ENCODE data around the gene PAX2. TPM values are rescaled to one million over a fixed set of nuclear protein-coding genes. Genes with fewer than 3 reads are reported as not detected.
"Not testable (repeated sequence)": the region's sequence is repeated elsewhere in the genome, so short reads cannot be mapped to it uniquely, and the experiment has no call there.

PAX2 gene
- 1.7 TPM for polyA plus RNA-seq (2013, experiment 1 of 2)
- polyA plus RNA-seq (2013, experiment 2 of 2): 1.0 TPM

- WGBS, 2 experiments (ENCODE audit: insufficient coverage in 2 of 2): 0% methylated on average over 26 to 48 of the region's 75 CpGs
- Histone ChIP-seq H3K9me3 (ENCODE audit: control insufficient read depth, low read length) (no peaks in the 10 kb centered on the region), H3K36me3 (ENCODE audit: control insufficient read depth, insufficient read depth, low read length) (no peaks in the 10 kb centered on the region), H3K4me3 (ENCODE audit: extremely low read depth, insufficient read depth, low read length, poor library complexity, severe bottlenecking) (peak within 1 kb of the TSS; percentile 26), H3K27ac (ENCODE audit: low read depth, low read length, severe bottlenecking) (no peak within 1 kb of the TSS), H3K4me1 (ENCODE audit: control insufficient read depth, insufficient read depth, low read length, poor library complexity, severe bottlenecking) (peaks cover 29% of the 10 kb centered on the region)
Measured at GRCh38 chr10:100744987-100745881, at the start of gene PAX2. Gene PAX2 (plus strand): TSS chr10:100745582. CDS start chr10:100746261, 679 bp downstream.

- WGBS, 2 experiments (ENCODE audit: insufficient coverage in 2 of 2): 82 to 92% methylated on average over 1 to 2 of the region's 2 CpGs
- H3K27ac ChIP-seq (ENCODE audit: low read depth, low read length, severe bottlenecking): no peak overlapping the region
- no peaks in the 10 kb centered on the region for H3K36me3 ChIP-seq (ENCODE audit: control insufficient read depth, insufficient read depth, low read length)
- no peaks in the 10 kb centered on the region for H3K4me1 ChIP-seq (ENCODE audit: control insufficient read depth, insufficient read depth, low read length, poor library complexity, severe bottlenecking)
- H3K9me3 ChIP-seq (ENCODE audit: control insufficient read depth, low read length): no peaks in the 10 kb centered on the region
- no peak overlapping the region for H3K4me3 ChIP-seq (ENCODE audit: extremely low read depth, insufficient read depth, low read length, poor library complexity, severe bottlenecking)
Measured at GRCh38 chr10:100696477-100696901, 48.9 kb upstream of the PAX2 start.

GRCh38 chr10:100697070-100697469, 48.3 kb upstream of the PAX2 start:
- Histone ChIP-seq H3K4me3 (ENCODE audit: extremely low read depth, insufficient read depth, low read length, poor library complexity, severe bottlenecking) (no peak overlapping the region), H3K9me3 (ENCODE audit: control insufficient read depth, low read length) (no peaks in the 10 kb centered on the region), H3K36me3 (ENCODE audit: control insufficient read depth, insufficient read depth, low read length) (no peaks in the 10 kb centered on the region), H3K27ac (ENCODE audit: low read depth, low read length, severe bottlenecking) (no peak overlapping the region), H3K4me1 (ENCODE audit: control insufficient read depth, insufficient read depth, low read length, poor library complexity, severe bottlenecking) (no peaks in the 10 kb centered on the region)
- 89 to 90% methylated on average over 1 of the region's 1 CpG for WGBS, 2 experiments (ENCODE audit: insufficient coverage in 2 of 2)

- Histone ChIP-seq H3K4me1 (ENCODE audit: control insufficient read depth, insufficient read depth, low read length, poor library complexity, severe bottlenecking) (no peaks in the 10 kb centered on the region), H3K4me3 (ENCODE audit: extremely low read depth, insufficient read depth, low read length, poor library complexity, severe bottlenecking) (no peak overlapping the region), H3K27ac (ENCODE audit: low read depth, low read length, severe bottlenecking) (no peak overlapping the region), H3K9me3 (ENCODE audit: control insufficient read depth, low read length) (no peaks in the 10 kb centered on the region), H3K36me3 (ENCODE audit: control insufficient read depth, insufficient read depth, low read length) (no peaks in the 10 kb centered on the region)
- 80 to 81% methylated on average over 4 of the region's 4 CpGs for WGBS, 2 experiments (ENCODE audit: insufficient coverage in 2 of 2)
Measured at GRCh38 chr10:100697631-100698030, 47.8 kb upstream of the PAX2 start.

- not testable (repeated sequence) for H3K4me1 ChIP-seq (ENCODE audit: control insufficient read depth, insufficient read depth, low read length, poor library complexity, severe bottlenecking); H3K27ac ChIP-seq (ENCODE audit: low read depth, low read length, severe bottlenecking); H3K4me3 ChIP-seq (ENCODE audit: extremely low read depth, insufficient read depth, low read length, poor library complexity, severe bottlenecking); H3K9me3 ChIP-seq (ENCODE audit: control insufficient read depth, low read length); H3K36me3 ChIP-seq (ENCODE audit: control insufficient read depth, insufficient read depth, low read length)
- no CpG with 5 or more reads among the region's 2 CpGs for WGBS, 2 experiments (ENCODE audit: insufficient coverage in 2 of 2)
Measured at GRCh38 chr10:100701704-100702103, 43.7 kb upstream of the PAX2 start.

GRCh38 chr10:100705139-100705538, 40.2 kb upstream of the PAX2 start:
- no peaks in the 10 kb centered on the region for H3K36me3 ChIP-seq (ENCODE audit: control insufficient read depth, insufficient read depth, low read length)
- WGBS, 2 experiments (ENCODE audit: insufficient coverage in 2 of 2): 85 to 100% methylated on average over 5 to 6 of the region's 9 CpGs
- H3K27ac ChIP-seq (ENCODE audit: low read depth, low read length, severe bottlenecking): no peak overlapping the region
- no peaks in the 10 kb centered on the region for H3K4me1 ChIP-seq (ENCODE audit: control insufficient read depth, insufficient read depth, low read length, poor library complexity, severe bottlenecking)
- no peak overlapping the region for H3K4me3 ChIP-seq (ENCODE audit: extremely low read depth, insufficient read depth, low read length, poor library complexity, severe bottlenecking)
- H3K9me3 ChIP-seq (ENCODE audit: control insufficient read depth, low read length): no peaks in the 10 kb centered on the region

GRCh38 chr10:100707261-100707848, 38.0 kb upstream of the PAX2 start:
- Histone ChIP-seq H3K9me3 (ENCODE audit: control insufficient read depth, low read length) (no peaks in the 10 kb centered on the region), H3K4me1 (ENCODE audit: control insufficient read depth, insufficient read depth, low read length, poor library complexity, severe bottlenecking) (no peaks in the 10 kb centered on the region), H3K4me3 (ENCODE audit: extremely low read depth, insufficient read depth, low read length, poor library complexity, severe bottlenecking) (no peak overlapping the region), H3K36me3 (ENCODE audit: control insufficient read depth, insufficient read depth, low read length) (no peaks in the 10 kb centered on the region), H3K27ac (ENCODE audit: low read depth, low read length, severe bottlenecking) (no peak overlapping the region)
- 78 to 92% methylated on average over 5 of the region's 6 CpGs for WGBS, 2 experiments (ENCODE audit: insufficient coverage in 2 of 2)

- no peak overlapping the region for H3K27ac ChIP-seq (ENCODE audit: low read depth, low read length, severe bottlenecking)
- 26 to 30% methylated on average over 15 to 16 of the region's 26 CpGs for WGBS, 2 experiments (ENCODE audit: insufficient coverage in 2 of 2)
- H3K36me3 ChIP-seq (ENCODE audit: control insufficient read depth, insufficient read depth, low read length): no peaks in the 10 kb centered on the region
- peak overlapping the region; percentile 27 for H3K4me3 ChIP-seq (ENCODE audit: extremely low read depth, insufficient read depth, low read length, poor library complexity, severe bottlenecking)
- peaks cover 5% of the 10 kb centered on the region for H3K4me1 ChIP-seq (ENCODE audit: control insufficient read depth, insufficient read depth, low read length, poor library complexity, severe bottlenecking)
- H3K9me3 ChIP-seq (ENCODE audit: control insufficient read depth, low read length): no peaks in the 10 kb centered on the region
Measured at GRCh38 chr10:100709146-100710082, 36.0 kb upstream of the PAX2 start.

- WGBS, 2 experiments (ENCODE audit: insufficient coverage in 2 of 2): 1 to 3% methylated on average over 30 to 37 of the region's 48 CpGs
- Histone ChIP-seq H3K36me3 (ENCODE audit: control insufficient read depth, insufficient read depth, low read length) (no peaks in the 10 kb centered on the region), H3K4me1 (ENCODE audit: control insufficient read depth, insufficient read depth, low read length, poor library complexity, severe bottlenecking) (peaks cover 5% of the 10 kb centered on the region), H3K27ac (ENCODE audit: low read depth, low read length, severe bottlenecking) (no peak overlapping the region), H3K4me3 (ENCODE audit: extremely low read depth, insufficient read depth, low read length, poor library complexity, severe bottlenecking) (peak overlapping the region; percentile 27), H3K9me3 (ENCODE audit: control insufficient read depth, low read length) (no peaks in the 10 kb centered on the region)
Measured at GRCh38 chr10:100710151-100710871, 35.1 kb upstream of the PAX2 start.

Measured in mesodermal cell (in vitro differentiated cells).